HG03457 (cell line): Measurements from ENCODE around the gene CLTRN.
"Not testable (repeated sequence)": the region's sequence is repeated elsewhere in the genome, so short reads cannot be mapped to it uniquely, and the experiment has no call there.

Experiments
- ATAC-seq: cut with Tn5 transposase; IDR thresholded peaks from one replicate; pipeline ENCODE4 v1.9.1; 2021; ENCODE audit warnings: moderate number of reproducible peaks; ENCODE audit not compliant: unreplicated experiment

The CLTRN gene, protein sequence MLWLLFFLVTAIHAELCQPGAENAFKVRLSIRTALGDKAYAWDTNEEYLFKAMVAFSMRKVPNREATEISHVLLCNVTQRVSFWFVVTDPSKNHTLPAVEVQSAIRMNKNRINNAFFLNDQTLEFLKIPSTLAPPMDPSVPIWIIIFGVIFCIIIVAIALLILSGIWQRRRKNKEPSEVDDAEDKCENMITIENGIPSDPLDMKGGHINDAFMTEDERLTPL

GRCh38 chrX:15664487-15665444, at the start of gene CLTRN:
Gene CLTRN (minus strand): TSS chrX:15664805. CDS start chrX:15664775, 30 bp downstream.
- no peak for ATAC-seq

DNA sequence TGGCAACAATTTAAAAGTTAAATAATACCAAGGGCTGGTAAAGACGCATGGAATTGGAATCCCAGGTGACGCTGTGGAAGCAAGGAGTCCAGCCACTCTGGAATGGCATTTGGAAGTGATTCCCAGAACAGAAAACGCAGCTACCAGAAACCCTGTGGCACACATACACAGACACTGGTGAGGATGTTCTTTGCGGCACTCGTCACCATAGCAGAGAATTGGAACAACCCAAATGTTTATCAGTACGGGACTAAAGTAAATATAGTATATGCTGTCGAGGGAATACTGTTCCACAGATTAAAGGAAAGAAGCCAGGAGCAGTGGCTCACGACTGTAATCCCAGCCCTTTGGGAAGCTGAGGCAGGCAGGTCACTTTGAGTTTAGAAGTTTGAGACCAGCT, 39.7 kb upstream of the CLTRN start:
- ATAC-seq, result not testable (repeated sequence)

- not testable (repeated sequence) for ATAC-seq
These were observed 39.2 kb upstream of the CLTRN start for GRCh38 chrX:15703809-15704208.

DNA sequence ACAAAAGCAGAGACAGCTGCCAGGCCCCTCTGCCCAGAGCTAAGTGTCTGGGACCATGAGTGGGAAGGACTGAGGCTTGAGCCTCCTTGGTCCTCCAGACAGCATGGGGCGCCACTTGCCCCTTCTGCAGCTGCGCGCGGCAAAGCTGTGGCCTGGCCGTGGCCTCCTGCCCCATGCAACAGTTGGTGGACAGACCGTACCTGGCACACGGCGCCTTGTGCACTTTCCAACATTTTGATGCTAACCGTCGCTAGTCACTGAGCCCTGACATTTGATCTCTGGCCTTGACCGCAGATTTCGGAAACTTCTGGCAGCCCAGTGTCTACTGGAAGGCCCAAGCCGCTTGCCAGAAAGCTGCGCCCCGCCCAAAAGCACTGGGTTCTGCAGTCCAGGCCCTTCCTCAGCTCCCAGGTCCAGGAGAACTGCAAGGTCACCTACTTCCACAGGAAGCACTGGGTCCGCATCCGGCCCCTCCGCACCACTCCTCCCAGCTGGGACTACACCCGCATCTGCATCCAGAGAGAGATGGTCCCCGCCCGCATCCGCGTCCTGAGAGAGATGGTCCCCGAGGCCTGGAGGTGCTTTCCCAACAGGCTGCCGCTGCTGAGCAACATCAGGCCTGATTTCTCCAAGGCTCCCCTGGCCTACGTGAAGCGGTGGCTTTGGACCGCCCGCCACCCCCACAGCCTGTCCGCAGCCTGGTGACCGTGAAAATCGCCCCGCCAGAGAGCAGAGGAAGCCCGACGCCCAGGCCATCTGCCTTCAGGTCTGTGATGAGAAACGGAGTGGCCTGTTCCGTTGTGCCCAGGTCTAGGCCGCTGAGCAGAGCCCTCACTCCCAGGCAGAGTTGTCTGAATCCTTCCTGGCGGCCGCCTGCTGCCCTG, 38.1 kb upstream of the CLTRN start:
- ATAC-seq, result no peak

GRCh38 chrX:15696516-15696915, 31.9 kb upstream of the CLTRN start:
- ATAC-seq, result no peak

DNA sequence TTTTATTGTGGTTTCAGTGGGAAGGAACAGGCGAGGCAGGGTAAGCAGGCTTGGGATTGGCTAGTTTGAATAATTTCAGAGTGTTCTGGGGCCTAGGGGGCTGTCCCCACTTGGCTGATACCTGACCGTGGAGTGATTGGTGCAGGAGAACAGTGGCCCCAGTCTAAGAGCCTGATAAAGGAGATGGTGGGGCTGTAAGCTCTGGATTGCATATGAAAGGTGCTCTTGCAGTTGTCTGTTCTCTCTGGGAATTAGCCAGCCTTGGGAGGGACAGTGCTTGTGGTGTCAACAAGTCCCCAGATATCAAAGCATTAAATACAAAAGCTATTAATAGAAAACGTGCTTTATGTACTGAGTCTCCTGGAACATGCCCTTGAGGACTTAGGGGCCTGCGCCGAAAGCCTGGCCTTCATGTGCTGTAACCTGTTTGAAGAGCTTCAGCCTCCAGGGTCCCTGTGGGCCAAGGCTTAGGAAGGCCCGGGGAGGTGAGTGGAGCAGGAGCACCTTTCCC, 30.4 kb upstream of the CLTRN start:
- ATAC-seq, result no peak

GRCh38 chrX:15686818-15687685, 22.4 kb upstream of the CLTRN start:
- no peak for ATAC-seq

DNA sequence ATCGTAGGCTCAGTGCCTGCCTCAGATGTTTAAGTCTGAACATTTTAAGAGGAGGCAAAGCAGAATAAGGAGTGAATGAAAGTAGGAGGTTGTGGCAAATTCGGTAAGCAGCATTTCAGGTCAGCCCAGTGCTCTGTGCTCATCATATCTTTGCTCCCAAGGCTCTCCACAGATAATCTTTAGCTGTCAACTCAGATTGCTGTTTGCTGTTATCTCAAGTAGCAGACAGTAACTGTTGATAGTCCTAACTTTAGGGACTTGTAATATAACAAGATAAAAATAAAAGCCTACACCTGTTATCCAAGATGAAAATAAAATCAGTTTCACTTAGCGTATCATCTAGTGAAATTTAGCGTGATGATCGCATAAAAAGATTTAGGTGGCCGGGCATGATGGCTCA, 18.6 kb upstream of the CLTRN start:
- no peak for ATAC-seq

- ATAC-seq, result no peak
These were observed 16.8 kb upstream of the CLTRN start for GRCh38 chrX:15681433-15681832.

- ATAC-seq, result no peak
These were observed 15.8 kb upstream of the CLTRN start for GRCh38 chrX:15680401-15680800.

- ATAC-seq, result no peak
These were observed 14.6 kb upstream of the CLTRN start for GRCh38 chrX:15679246-15679645.

GRCh38 chrX:15678339-15678738, 13.7 kb upstream of the CLTRN start:
- ATAC-seq, result no peak

GRCh38 chrX:15676886-15677285, 12.3 kb upstream of the CLTRN start:
- ATAC-seq, result no peak

DNA sequence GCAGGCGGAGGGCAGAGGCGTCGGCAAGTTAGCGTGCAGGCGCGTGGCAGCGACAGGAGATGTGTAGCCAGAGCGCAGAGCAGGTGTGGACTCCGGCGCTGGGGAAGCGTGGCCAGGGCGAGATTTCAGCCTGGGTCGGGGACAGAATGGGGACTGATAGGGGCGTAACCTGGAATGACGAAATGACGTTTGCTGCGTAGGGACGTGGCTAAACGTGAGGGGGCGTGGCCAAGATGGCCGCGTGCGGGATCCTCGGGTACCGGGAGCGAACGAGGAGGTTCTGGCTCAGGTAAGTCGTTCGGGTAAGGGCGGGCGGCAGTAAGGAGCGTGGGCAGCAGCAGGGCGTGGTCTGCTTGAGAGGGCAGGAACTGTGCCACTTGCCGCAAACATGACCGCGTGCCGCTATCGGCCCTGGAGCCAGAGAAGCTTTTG, 10.9 kb upstream of the CLTRN start:
- ATAC-seq, result peak; percentile 44

- peak; percentile 64 for ATAC-seq
These were observed 10.4 kb upstream of the CLTRN start for GRCh38 chrX:15674841-15675489.

- ATAC-seq, result no peak
These were observed 9.9 kb upstream of the CLTRN start for GRCh38 chrX:15674514-15674840.

DNA sequence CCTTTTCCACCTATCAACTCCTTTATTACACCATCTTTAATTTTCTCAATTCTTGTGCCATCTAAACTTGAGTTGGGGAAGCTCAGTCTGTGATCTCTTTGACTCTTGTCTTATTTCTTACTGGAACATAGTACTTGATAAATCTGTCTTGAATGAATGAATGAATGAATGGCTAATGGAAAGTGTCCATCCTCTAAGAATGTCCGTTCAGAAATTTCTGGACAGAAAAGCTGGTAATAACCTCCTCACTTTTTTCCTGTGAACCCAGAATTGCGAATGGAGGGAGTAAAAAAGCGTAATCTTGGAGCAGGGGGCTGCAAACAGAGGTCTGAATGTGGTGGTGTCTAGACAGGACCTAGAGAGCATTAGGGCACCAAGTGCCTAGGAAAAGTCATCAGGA, 9.4 kb upstream of the CLTRN start:
- no peak for ATAC-seq

DNA sequence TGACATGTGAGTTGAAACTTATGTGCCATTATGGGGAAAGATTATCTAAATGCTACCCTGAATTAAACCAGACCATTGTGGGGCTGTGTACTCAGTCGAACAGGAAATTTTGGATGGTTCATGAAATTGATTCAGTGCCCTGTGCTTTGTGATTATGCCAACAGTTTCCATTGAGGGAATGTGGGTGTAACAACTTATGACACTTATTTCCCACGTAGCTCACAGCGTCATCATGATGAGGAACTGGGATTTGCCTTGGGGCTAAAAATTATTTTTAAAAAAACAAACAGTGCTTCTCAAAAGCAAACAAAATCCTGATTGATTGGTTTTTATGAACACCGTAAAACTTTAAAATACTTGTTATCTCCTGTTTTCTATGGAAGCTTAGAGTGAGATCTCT, 8.3 kb upstream of the CLTRN start:
- no peak for ATAC-seq

DNA sequence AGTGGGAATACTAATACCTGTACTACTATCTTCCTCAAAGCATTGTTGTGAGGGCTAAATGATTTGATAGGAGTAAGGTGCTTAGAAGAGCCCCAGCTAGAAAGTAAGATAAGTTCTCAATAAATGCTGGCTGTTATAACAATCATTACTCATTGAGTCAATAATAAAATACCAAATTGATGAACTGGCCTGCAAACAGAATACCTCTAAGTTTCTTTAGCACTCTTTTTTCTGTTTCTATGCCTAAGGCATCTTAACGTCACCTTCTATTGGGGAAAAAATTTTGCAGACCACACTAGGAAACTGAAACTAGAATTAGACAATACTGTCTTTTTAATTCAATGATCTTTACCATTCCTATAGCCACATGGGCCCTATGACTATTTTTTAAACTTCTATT, 1.2 kb downstream of the CLTRN start:
- ATAC-seq, result no peak

- not testable (repeated sequence) for ATAC-seq
These were observed 9.8 kb downstream of the CLTRN start for GRCh38 chrX:15654804-15655203.
